HCT116 (cell line): ENCODE measurements around the gene PJA2. TPM values are rescaled to one million over a fixed set of nuclear protein-coding genes. Genes with fewer than 3 reads are reported as not detected.

Experiments
- ATAC-seq: fragments of 200-7000 bp; cut with Tn5 transposase; 2 replicates; pipeline ENCODE4 v1.9.1; 2020; ENCODE audit warnings: mild to moderate bottlenecking, moderate library complexity
- BruUV-seq: library from RNA; stranded (reverse); fragments of 400-500 nt; replicated peaks from 2 replicates; lab custom pipeline; 2021; lab: Mats Ljungman, UMichigan
- CTCF ChIA-PET: fragments of 300-600 bp; sonication (Branson Sonifier 250); formaldehyde crosslinking; loops from one replicate; lab custom pipeline; 2021; ENCODE audit warnings: antibody characterized with exemption; lab: Charles Lee
- POLR2A ChIA-PET: fragments of 300-600, 350-600 bp; sonication (Branson Sonifier 250); formaldehyde crosslinking; loops from one replicate; lab custom pipeline; 2021; ENCODE audit warnings: antibody characterized with exemption; lab: Charles Lee
- RAD21 ChIA-PET, 2 experiments: fragments of 300-600 bp; sonication (Branson Sonifier 250); formaldehyde crosslinking; loops; one replicate each; lab custom pipeline; 2023; ENCODE audit warnings: low total read pairs in 2 of 2; ENCODE audit not compliant: uncharacterized antibody in 2 of 2, unreplicated experiment in 2 of 2, low non-redundant PET in 1 of 2; lab: Charles Lee
- DNase-seq: peaks from one replicate; pipeline ENCODE4 v3.0.0-alpha.2; 2010; ENCODE audit warnings: low read depth, low spot score
- H2AFZ ChIP-seq: fragments of 200-600 bp; shearing (Covaris generic), sonication (generic); 2 replicates; pipeline ENCODE4 v1.6.1; 2017; ENCODE audit warnings: low read depth, mixed run types, mixed read lengths, antibody characterized with exemption, low read length; ENCODE audit not compliant: poor library complexity, severe bottlenecking
- H3K27ac ChIP-seq: 2 replicates; pipeline ENCODE4 v1.5.1; 2012; ENCODE audit warnings: low read depth, low read length
- H3K27me3 ChIP-seq: fragments of 200-600 bp; sonication (generic); 2 replicates; pipeline ENCODE4 v1.6.1; 2016; ENCODE audit warnings: mixed run types, low read length, mixed read lengths; ENCODE audit not compliant: insufficient read depth
- H3K36me3 ChIP-seq, 2 experiments: fragments of 200-500 bp in 1 of 2; fragments of 200-600 bp in 1 of 2; sonication (Bioruptor generic) in 1 of 2; sonication (generic) in 1 of 2; 2 replicates each; pipeline versions ENCODE4 v1.5.1 to v1.6.1; 2014 to 2016; ENCODE audit warnings: low read length in 2 of 2, inconsistent platforms in 1 of 2, mixed read lengths in 1 of 2, mixed run types in 1 of 2; ENCODE audit not compliant: insufficient read depth in 2 of 2, control insufficient read depth in 1 of 2
- H3K4me1 ChIP-seq, 2 experiments: fragments of 200-600 bp in 1 of 2; sonication (generic) in 1 of 2; 2 replicates each; pipeline versions ENCODE4 v1.5.1 to v1.6.1; 2012 to 2017; ENCODE audit warnings: low read length in 2 of 2, inconsistent platforms in 1 of 2, mild to moderate bottlenecking in 1 of 2, mixed read lengths in 1 of 2, mixed run types in 1 of 2, moderate library complexity in 1 of 2; ENCODE audit not compliant: insufficient read depth in 2 of 2, control insufficient read depth in 1 of 2
- H3K4me2 ChIP-seq: fragments of 200-600 bp; sonication (generic); 2 replicates; pipeline ENCODE4 v1.6.1; 2017; ENCODE audit warnings: mixed run types, low read length, mixed read lengths
- H3K4me3 ChIP-seq, 2 experiments: fragments of 200-600 bp in 1 of 2; sonication (generic) in 1 of 2; replicated peaks in 1 of 2; 2 replicates each; pipeline ENCODE4 v1.5.1; 2011 to 2016; ENCODE audit warnings: low read length in 2 of 2, control low read depth in 1 of 2, low read depth in 1 of 2, mild to moderate bottlenecking in 1 of 2, mixed read lengths in 1 of 2, mixed run types in 1 of 2
- H3K79me2 ChIP-seq: fragments of 200-600 bp; sonication (generic); 2 replicates; pipeline ENCODE4 v1.6.1; 2017; ENCODE audit warnings: mild to moderate bottlenecking, mixed run types, low read length, moderate library complexity, mixed read lengths; ENCODE audit not compliant: insufficient read depth
- H3K9ac ChIP-seq: fragments of 200-600 bp; sonication (generic); 2 replicates; pipeline ENCODE4 v1.6.1; 2016; ENCODE audit warnings: low read length, mixed read lengths
- H3K9me2 ChIP-seq: fragments of 200-600 bp; sonication (generic), shearing (Covaris generic); 2 replicates; pipeline ENCODE4 v1.6.1; 2017; ENCODE audit warnings: mixed run types, mild to moderate bottlenecking, moderate library complexity; ENCODE audit not compliant: insufficient read depth
- H3K9me3 ChIP-seq, 2 experiments: fragments of 200-500 bp in 1 of 2; fragments of 200-600 bp in 1 of 2; sonication (Bioruptor generic) in 1 of 2; sonication (generic) in 1 of 2; 2 replicates each; pipeline ENCODE4 v1.6.1; 2014 to 2017; ENCODE audit warnings: low read length in 2 of 2, mixed read lengths in 2 of 2, inconsistent platforms in 1 of 2, low read depth in 1 of 2, mild to moderate bottlenecking in 1 of 2, mixed run types in 1 of 2, moderate library complexity in 1 of 2; ENCODE audit not compliant: control insufficient read depth in 1 of 2, insufficient read depth in 1 of 2
- H4K20me1 ChIP-seq: fragments of 200-600 bp; sonication (generic), shearing (Covaris generic); 2 replicates; pipeline ENCODE4 v1.6.1; 2017; ENCODE audit warnings: mixed run types, mild to moderate bottlenecking, moderate library complexity; ENCODE audit not compliant: insufficient read depth
- ATF3 ChIP-seq: IDR thresholded peaks from 2 replicates; pipeline ENCODE4 v1.6.1; 2012
- EGR1 ChIP-seq: IDR thresholded peaks from 2 replicates; pipeline ENCODE4 v1.6.1; 2012; ENCODE audit warnings: low read depth
- EZH2 ChIP-seq: fragments of 200-600 bp; sonication (generic); IDR thresholded peaks from 2 replicates; pipeline ENCODE4 v1.6.1; 2017; ENCODE audit warnings: antibody characterized with exemption, mixed run types
- EZH2phosphoT487 ChIP-seq: fragments of 200-600 bp; IDR thresholded peaks from 2 replicates; pipeline ENCODE4 v1.6.1; 2018; ENCODE audit warnings: antibody characterized with exemption, borderline replicate concordance
- FOSL1 ChIP-seq: IDR thresholded peaks from 2 replicates; pipeline ENCODE4 v1.6.1; 2012; ENCODE audit warnings: low read depth
- JUND ChIP-seq: IDR thresholded peaks from 2 replicates; pipeline ENCODE4 v1.6.1; 2012
- POLR2A ChIP-seq: IDR thresholded peaks from 2 replicates; pipeline ENCODE4 v1.7.0; 2011; ENCODE audit warnings: borderline replicate concordance; ENCODE audit not compliant: insufficient read depth, insufficient read length; ENCODE audit errors: extremely low read depth
- POLR2AphosphoS5 ChIP-seq: IDR thresholded peaks from 2 replicates; pipeline ENCODE4 v1.6.1; 2011; ENCODE audit warnings: mild to moderate bottlenecking, low read depth, low read length, moderate library complexity
- RAD21 ChIP-seq: IDR thresholded peaks from 2 replicates; pipeline ENCODE4 v1.6.1; 2012; ENCODE audit warnings: low read depth, mild to moderate bottlenecking
- SIN3A ChIP-seq: IDR thresholded peaks from 2 replicates; pipeline ENCODE4 v1.6.1; 2012; ENCODE audit warnings: low read depth
- SP1 ChIP-seq: IDR thresholded peaks from 2 replicates; pipeline ENCODE4 v1.6.1; 2012; ENCODE audit warnings: low read depth
- SRF ChIP-seq: IDR thresholded peaks from 2 replicates; pipeline ENCODE4 v1.6.1; 2012; ENCODE audit warnings: low read depth
- TCF7L2 ChIP-seq: IDR thresholded peaks from 2 replicates; pipeline ENCODE4 v1.7.0; 2011; ENCODE audit warnings: borderline replicate concordance, inconsistent platforms; ENCODE audit not compliant: insufficient read depth, insufficient read length; ENCODE audit errors: extremely low read depth
- ZFX ChIP-seq: fragments of 450-650 bp; IDR thresholded peaks from 2 replicates; pipeline ENCODE4 v1.6.1; 2017
- ZNF274 ChIP-seq: fragments of 200-500 bp; sonication (Bioruptor generic); IDR thresholded peaks from 2 replicates; pipeline ENCODE4 v1.6.1; 2014; ENCODE audit warnings: mild to moderate bottlenecking, low read depth, low read length, inconsistent platforms
- intact Hi-C: fragments of 100-400 bp; cut with micrococcal nuclease; formaldehyde crosslinking; loops from 2 replicates; pipeline ENCODE4 v1.10.0; 2022
- total RNA-seq: library from RNA; stranded (reverse); gene quantifications from one replicate; pipeline ENCODE4 v1.2.1, GENCODE V29; 2021; ENCODE audit not compliant: unreplicated experiment
- TF ChIP-seq, protein P1 (sequence below): IDR thresholded peaks from 2 replicates; pipeline ENCODE4 v1.6.1; 2011; ENCODE audit warnings: mild to moderate bottlenecking, low read length, moderate library complexity; ENCODE audit not compliant: insufficient replicate concordance; ENCODE audit errors: extremely low read depth

The PJA2 gene
- total RNA-seq, 1 experiment from 2014 or later: 38.4 TPM

DNA sequence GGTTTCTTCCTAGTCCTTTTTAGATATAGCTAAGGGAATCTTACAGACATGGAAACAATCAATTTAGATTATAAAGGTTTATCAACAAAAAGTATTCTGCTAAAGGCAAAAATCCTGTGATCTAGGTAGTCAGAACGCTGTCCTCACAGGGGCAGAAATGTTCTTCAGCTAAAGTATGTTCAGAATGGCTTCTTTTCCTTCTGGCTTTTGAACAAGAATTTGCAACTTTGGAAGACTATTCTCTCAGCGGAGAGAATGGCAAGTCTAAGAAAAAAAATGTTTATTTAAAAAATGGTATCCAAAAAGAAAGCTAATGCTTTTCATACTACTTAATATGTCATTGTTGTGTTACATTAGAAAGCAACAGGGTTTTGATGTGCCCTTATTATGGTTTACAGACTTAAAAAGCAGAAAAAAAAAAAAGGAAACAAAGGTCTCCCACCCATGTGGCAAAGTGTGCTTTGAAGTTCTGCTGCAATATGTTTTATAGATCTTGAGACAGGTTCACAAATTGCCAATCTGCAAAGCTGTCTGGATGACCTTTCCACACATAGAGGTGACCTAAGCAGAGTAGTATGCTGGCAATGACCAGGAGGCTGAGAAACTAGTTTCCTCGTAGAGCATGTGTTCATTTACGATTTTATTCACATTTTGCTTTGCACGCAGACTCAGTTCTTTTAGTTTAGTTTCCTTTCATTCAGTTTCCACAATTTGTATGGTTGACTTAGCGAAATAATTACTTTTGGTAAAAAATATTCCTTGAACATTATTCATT lies 45.1 kb upstream of the PJA2 start:
- H4K20me1 ChIP-seq: no peaks in the 10 kb centered on the region
- H3K9ac ChIP-seq: no peak overlapping the region
- peaks cover 3 to 11% of the 10 kb centered on the region in 2 experiments; a peak in 3 of 4 replicates for H3K4me1 ChIP-seq
- H2AFZ ChIP-seq: peak overlapping the region; percentile 90
- DNase-seq (no peak), ATAC-seq (no peak)
- H3K36me3 ChIP-seq: no peaks in the 10 kb centered on the region
- peak overlapping the region; percentile 24 for H3K4me2 ChIP-seq
- ChIA-PET CTCF (no interaction called here), POLR2A (interaction anchor here (0.6 to 1.1 kb wide), 2 partner anchors 115 to 914 kb away, joined by 3 to 5 read pairs; no protein-coding TSS in a partner anchor), RAD21 (no interaction called here)
- no TSS peak for BruUV-seq
- H3K9me2 ChIP-seq: no peaks in the 10 kb centered on the region
- no peaks in the 10 kb centered on the region for H3K79me2 ChIP-seq
- intact Hi-C loops: no loop called here
- H3K27ac ChIP-seq: no peak overlapping the region; the same call in 1 of the 2 replicates
- H3K4me3 ChIP-seq: no peak overlapping the region
- no peaks in the 10 kb centered on the region for H3K9me3 ChIP-seq
- H3K27me3 ChIP-seq: no peaks in the 10 kb centered on the region
- no peak for TF ChIP-seq POLR2A
- TF ChIP-seq RAD21: no peak
- no peak for TF ChIP-seq JUND
- TF ChIP-seq EZH2: no peak
- TF ChIP-seq, protein P1, sequence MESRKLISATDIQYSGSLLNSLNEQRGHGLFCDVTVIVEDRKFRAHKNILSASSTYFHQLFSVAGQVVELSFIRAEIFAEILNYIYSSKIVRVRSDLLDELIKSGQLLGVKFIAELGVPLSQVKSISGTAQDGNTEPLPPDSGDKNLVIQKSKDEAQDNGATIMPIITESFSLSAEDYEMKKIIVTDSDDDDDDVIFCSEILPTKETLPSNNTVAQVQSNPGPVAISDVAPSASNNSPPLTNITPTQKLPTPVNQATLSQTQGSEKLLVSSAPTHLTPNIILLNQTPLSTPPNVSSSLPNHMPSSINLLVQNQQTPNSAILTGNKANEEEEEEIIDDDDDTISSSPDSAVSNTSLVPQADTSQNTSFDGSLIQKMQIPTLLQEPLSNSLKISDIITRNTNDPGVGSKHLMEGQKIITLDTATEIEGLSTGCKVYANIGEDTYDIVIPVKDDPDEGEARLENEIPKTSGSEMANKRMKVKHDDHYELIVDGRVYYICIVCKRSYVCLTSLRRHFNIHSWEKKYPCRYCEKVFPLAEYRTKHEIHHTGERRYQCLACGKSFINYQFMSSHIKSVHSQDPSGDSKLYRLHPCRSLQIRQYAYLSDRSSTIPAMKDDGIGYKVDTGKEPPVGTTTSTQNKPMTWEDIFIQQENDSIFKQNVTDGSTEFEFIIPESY: no peak
- no peak for TF ChIP-seq POLR2AphosphoS5
- no peak for TF ChIP-seq SP1
- TF ChIP-seq EGR1: no peak
- TF ChIP-seq SIN3A: no peak
- TF ChIP-seq ATF3: no peak
- TF ChIP-seq EZH2phosphoT487: no peak
- no peak for TF ChIP-seq FOSL1
- no peak for TF ChIP-seq ZFX
- no peak for TF ChIP-seq SRF
- no peak for TF ChIP-seq TCF7L2
- no peak for TF ChIP-seq ZNF274
